ENCODE results near the gene UBE2H.

- TF ChIP-seq CTCF (IDR thresholded peaks at IDR 0.05 in 4 of 5, conservative IDR thresholded peaks at IDR 0.05 in 1 of 5), result no peak
- no peak for TF ChIP-seq POLR2A (IDR thresholded peaks at IDR 0.05)
Observed at GRCh38 chr7:129911790-129912189, 41.0 kb downstream of the UBE2H start.
